DMS53 (cell line): ENCODE results near the gene OPTN.
"Not testable (repeated sequence)": the region's sequence is repeated elsewhere in the genome, so short reads cannot be mapped to it uniquely, and the experiment has no call there.

Source experiments
- DNase-seq: peaks from one replicate; lab custom pipeline; 2025; lab: John Stamatoyannopoulos, UW

Gene OPTN

GRCh38 chr10:13099666-13100348 is at the start of gene OPTN:
Gene OPTN, plus strand, starts transcription at chr10:13100163. Its CDS starts 8,960 bp downstream, at chr10:13109123.
- peak; percentile 95 for DNase-seq

- DNase-seq, result no peak
These were observed 48.8 kb upstream of the OPTN start for GRCh38 chr10:13051126-13051694.

- DNase-seq, result not testable (repeated sequence)
These were observed 46.8 kb upstream of the OPTN start for GRCh38 chr10:13053208-13053607.

GRCh38 chr10:13053794-13054462 is 46.0 kb upstream of the OPTN start:
- peak; percentile 76 for DNase-seq

- peak; percentile 14 for DNase-seq
These were observed 45.1 kb upstream of the OPTN start for GRCh38 chr10:13054844-13055243.

GRCh38 chr10:13056456-13057077 is 43.4 kb upstream of the OPTN start:
- DNase-seq, result peak; percentile 66

GRCh38 chr10:13062803-13063202 is 37.2 kb upstream of the OPTN start:
- no peak for DNase-seq

- no peak for DNase-seq
These were observed 33.4 kb upstream of the OPTN start for GRCh38 chr10:13066527-13066926.

- DNase-seq, result no peak
These were observed 32.5 kb upstream of the OPTN start for GRCh38 chr10:13067431-13067830.

- no peak for DNase-seq
These were observed 31.9 kb upstream of the OPTN start for GRCh38 chr10:13068071-13068470.

- DNase-seq, result no peak
These were observed 31.5 kb upstream of the OPTN start for GRCh38 chr10:13068484-13068883.

GRCh38 chr10:13072339-13072738 is 27.6 kb upstream of the OPTN start:
- DNase-seq, result no peak

GRCh38 chr10:13074563-13075451 is 25.2 kb upstream of the OPTN start:
- peak; percentile 87 for DNase-seq

- DNase-seq, result no peak
These were observed 20.8 kb upstream of the OPTN start for GRCh38 chr10:13078912-13079775.

- no peak for DNase-seq
These were observed 20.2 kb upstream of the OPTN start for GRCh38 chr10:13079776-13080050.

GRCh38 chr10:13080643-13081042 is 19.3 kb upstream of the OPTN start:
- DNase-seq, result no peak

- not testable (repeated sequence) for DNase-seq
These were observed 16.3 kb upstream of the OPTN start for GRCh38 chr10:13083700-13084099.

GRCh38 chr10:13086056-13086455 is 13.9 kb upstream of the OPTN start:
- DNase-seq, result no peak

- DNase-seq, result no peak
These were observed 12.4 kb upstream of the OPTN start for GRCh38 chr10:13087601-13087985.

- DNase-seq, result no peak
These were observed 11.9 kb upstream of the OPTN start for GRCh38 chr10:13087986-13088618.

GRCh38 chr10:13089345-13089744 is 10.6 kb upstream of the OPTN start:
- no peak for DNase-seq
